HepG2 (cell line): ENCODE results near the gene ASXL1. TPM values are rescaled to one million over a fixed set of nuclear protein-coding genes. Genes with fewer than 3 reads are reported as not detected.

Source experiments
- FOSL2 ChIP-seq: sonication (generic); formaldehyde crosslinking; IDR thresholded peaks from 2 replicates; pipeline ENCODE4 v1.4.0; 2020; ENCODE audit warnings: missing genetic modification reagents
- HDAC6 ChIP-seq: fragments of 200-600 bp; sonication (generic); IDR thresholded peaks from 2 replicates; pipeline ENCODE4 v1.7.0; 2017; ENCODE audit warnings: mild to moderate bottlenecking, antibody characterized with exemption, low read length, low read depth
- HMG20A ChIP-seq: IDR thresholded peaks from 2 replicates; pipeline ENCODE4 v1.6.1; 2016; ENCODE audit warnings: borderline replicate concordance
- JARID2 ChIP-seq: sonication (generic); formaldehyde crosslinking; IDR thresholded peaks from 2 replicates; pipeline ENCODE4 v1.8.1; 2023; ENCODE audit warnings: missing genetic modification reagents, inconsistent platforms; ENCODE audit not compliant: insufficient replicate concordance
- KLF12 ChIP-seq: sonication (generic); formaldehyde crosslinking; IDR thresholded peaks from 2 replicates; pipeline ENCODE4 v1.4.0; 2020; ENCODE audit warnings: missing genetic modification reagents, borderline replicate concordance
- MED1 ChIP-seq: sonication (generic); formaldehyde crosslinking; IDR thresholded peaks from 2 replicates; pipeline ENCODE4 v1.4.0; 2020; ENCODE audit warnings: missing genetic modification reagents
- NR2C2 ChIP-seq: sonication (generic); formaldehyde crosslinking; IDR thresholded peaks from 2 replicates; pipeline ENCODE4 v1.4.0; 2020; ENCODE audit warnings: missing genetic modification reagents, mild to moderate bottlenecking, moderate library complexity, borderline replicate concordance
- ZNF350 ChIP-seq: sonication (generic); formaldehyde crosslinking; IDR thresholded peaks from 2 replicates; pipeline ENCODE4 v1.4.0; 2020; ENCODE audit warnings: mild to moderate bottlenecking, low read depth, missing genetic modification reagents, borderline replicate concordance
- ZNF713 ChIP-seq: sonication (generic); formaldehyde crosslinking; IDR thresholded peaks from 2 replicates; pipeline ENCODE4 v1.4.0; 2020; ENCODE audit warnings: mild to moderate bottlenecking, missing genetic modification reagents
- polyA plus RNA-seq, 8 experiments: library from polyadenylated mRNA; depleted of rRNA in 3 of 8; stranded (reverse) in 7 of 8; unstranded in 1 of 8; fragments of >200 nt; fragmentation: Illumina TruSeq in 4 of 8; extraction: Trizol in 4 of 8; gene quantifications; 2 replicates each; pipeline versions ENCODE4 v1.2.1 to v1.2.3, GENCODE V29; 2011 to 2016; ENCODE audit warnings: low read depth in 4 of 8, missing spikeins in 1 of 8, mixed read lengths in 1 of 8; ENCODE audit not compliant: insufficient read depth in 1 of 8
- total RNA-seq, 5 experiments: library from RNA; depleted of rRNA; stranded (reverse); fragments of >200 nt; fragmentation: Illumina TruSeq; extraction: Trizol; gene quantifications; 2 replicates each; pipeline ENCODE4 v1.2.3, GENCODE V29; 2016; ENCODE audit warnings: low read depth in 1 of 5
- TF ChIP-seq, protein P1 (sequence below): sonication (generic); formaldehyde crosslinking; IDR thresholded peaks from 2 replicates; pipeline ENCODE4 v1.5.0; 2020; ENCODE audit warnings: missing genetic modification reagents
- TF ChIP-seq, protein P2 (sequence below): sonication (generic); formaldehyde crosslinking; IDR thresholded peaks from 2 replicates; pipeline ENCODE4 v1.4.0; 2020; ENCODE audit warnings: missing genetic modification reagents, borderline replicate concordance

ASXL1 gene
- total and polyA plus RNA-seq, 2 of the 13 experiments (the other 11 are each of a cell fraction or from before 2014, with no cell fraction given), result 62.1 to 74.8 TPM

DNA sequence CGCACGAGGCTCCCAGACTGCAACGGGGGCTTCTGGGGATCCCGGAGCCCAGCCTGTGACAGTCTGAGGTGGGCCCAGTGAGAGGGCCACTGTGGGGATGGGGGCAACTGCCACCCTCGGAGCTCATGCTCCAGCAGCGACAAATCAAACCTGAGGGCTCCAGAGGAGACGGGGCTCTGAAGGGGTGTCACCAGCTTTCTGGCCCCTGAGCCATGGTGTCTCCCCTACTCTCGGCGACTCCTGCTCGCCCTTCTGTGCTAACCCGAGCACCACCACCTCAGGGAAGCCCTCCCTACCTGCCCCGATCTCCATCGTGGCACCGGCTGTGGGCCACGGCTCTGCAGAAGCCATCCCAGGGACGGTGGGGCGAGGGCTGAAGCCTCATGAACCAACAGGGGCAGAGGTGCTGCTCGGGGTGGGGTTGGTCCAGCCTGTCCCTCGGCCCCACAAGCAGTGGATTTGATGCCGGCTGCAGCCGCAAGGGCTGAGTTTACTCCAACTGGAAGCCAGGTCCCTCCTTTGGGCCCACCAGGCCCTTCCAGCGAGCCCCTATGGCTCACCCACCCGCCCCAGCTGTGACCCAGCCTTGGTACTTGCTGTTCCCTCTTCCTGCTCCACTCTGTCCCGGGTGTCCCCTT is 102.7 kb downstream of the ASXL1 start (continued):
- TF ChIP-seq MED1 (CRISPR knock-in tag) (no peak), ZNF350 (no peak), HMG20A (CRISPR knock-in tag) (no peak), JARID2 (CRISPR knock-in tag) (no peak), KLF12 (CRISPR knock-in tag) (no peak), HDAC6 (no peak), ZNF713 (CRISPR knock-in tag) (no peak), FOSL2 (CRISPR knock-in tag) (no peak), NR2C2 (CRISPR knock-in tag) (no peak)
- TF ChIP-seq, protein P1, sequence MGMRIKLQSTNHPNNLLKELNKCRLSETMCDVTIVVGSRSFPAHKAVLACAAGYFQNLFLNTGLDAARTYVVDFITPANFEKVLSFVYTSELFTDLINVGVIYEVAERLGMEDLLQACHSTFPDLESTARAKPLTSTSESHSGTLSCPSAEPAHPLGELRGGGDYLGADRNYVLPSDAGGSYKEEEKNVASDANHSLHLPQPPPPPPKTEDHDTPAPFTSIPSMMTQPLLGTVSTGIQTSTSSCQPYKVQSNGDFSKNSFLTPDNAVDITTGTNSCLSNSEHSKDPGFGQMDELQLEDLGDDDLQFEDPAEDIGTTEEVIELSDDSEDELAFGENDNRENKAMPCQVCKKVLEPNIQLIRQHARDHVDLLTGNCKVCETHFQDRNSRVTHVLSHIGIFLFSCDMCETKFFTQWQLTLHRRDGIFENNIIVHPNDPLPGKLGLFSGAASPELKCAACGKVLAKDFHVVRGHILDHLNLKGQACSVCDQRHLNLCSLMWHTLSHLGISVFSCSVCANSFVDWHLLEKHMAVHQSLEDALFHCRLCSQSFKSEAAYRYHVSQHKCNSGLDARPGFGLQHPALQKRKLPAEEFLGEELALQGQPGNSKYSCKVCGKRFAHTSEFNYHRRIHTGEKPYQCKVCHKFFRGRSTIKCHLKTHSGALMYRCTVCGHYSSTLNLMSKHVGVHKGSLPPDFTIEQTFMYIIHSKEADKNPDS (CRISPR knock-in tag), result no peak
- TF ChIP-seq, protein P2, sequence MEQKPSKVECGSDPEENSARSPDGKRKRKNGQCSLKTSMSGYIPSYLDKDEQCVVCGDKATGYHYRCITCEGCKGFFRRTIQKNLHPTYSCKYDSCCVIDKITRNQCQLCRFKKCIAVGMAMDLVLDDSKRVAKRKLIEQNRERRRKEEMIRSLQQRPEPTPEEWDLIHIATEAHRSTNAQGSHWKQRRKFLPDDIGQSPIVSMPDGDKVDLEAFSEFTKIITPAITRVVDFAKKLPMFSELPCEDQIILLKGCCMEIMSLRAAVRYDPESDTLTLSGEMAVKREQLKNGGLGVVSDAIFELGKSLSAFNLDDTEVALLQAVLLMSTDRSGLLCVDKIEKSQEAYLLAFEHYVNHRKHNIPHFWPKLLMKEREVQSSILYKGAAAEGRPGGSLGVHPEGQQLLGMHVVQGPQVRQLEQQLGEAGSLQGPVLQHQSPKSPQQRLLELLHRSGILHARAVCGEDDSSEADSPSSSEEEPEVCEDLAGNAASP (CRISPR knock-in tag), result no peak
- TF ChIP-seq, all 625 proteins: peak for 9
